Midbrain (tissue), 1 donor: ENCODE data around the gene CREG2.

Experiments used
- DNase-seq: peaks from one replicate; lab custom pipeline; 2025; lab: John Stamatoyannopoulos, UW

The CREG2 gene

DNA sequence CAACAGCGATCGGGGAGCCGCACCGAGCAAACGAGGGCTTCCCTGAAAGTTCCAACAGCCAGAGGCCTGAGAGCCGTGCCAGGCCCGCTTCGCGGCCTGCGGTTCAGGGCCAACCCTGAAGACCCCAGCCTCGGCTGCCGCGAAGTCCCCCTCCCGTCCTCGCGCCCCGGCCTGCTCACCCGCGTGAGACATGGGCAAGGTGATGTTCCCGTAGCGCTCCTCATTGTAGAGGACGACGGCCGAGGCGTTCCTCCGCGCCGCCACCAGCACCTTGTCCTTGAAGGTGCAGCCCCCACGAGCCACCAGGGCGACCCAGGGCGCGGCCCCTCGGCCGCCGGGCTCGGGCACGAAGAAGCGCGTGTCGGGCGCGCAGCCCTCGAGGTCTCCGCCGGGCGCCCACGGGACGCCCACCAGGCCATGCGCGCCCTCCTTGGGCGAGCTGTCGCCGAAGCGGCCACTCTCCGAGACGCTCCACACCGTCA is 79.3 kb downstream of the CREG2 start:
- DNase-seq: no peak

GRCh38 chr2:101307503-101307902 is 79.8 kb downstream of the CREG2 start:
- no peak for DNase-seq

DNA sequence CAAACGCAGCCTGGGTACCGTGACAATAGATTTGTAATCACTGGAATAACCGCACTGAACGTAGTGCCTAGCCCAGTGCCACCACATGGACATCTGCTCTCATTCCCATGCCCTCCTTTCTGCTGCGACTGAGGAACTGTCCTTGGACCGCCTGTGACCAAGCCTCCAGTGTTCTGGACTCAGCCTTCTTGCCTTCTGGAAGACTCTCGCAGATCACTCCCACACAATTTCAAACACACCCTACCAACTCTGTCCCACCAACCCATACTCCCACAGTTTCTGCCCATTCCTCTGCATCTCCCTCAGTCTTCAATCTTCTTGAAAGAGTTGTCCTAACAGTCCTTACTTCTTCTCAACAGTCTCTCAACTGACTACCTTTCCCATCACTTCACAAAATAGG is 80.9 kb downstream of the CREG2 start:
- no peak for DNase-seq

DNA sequence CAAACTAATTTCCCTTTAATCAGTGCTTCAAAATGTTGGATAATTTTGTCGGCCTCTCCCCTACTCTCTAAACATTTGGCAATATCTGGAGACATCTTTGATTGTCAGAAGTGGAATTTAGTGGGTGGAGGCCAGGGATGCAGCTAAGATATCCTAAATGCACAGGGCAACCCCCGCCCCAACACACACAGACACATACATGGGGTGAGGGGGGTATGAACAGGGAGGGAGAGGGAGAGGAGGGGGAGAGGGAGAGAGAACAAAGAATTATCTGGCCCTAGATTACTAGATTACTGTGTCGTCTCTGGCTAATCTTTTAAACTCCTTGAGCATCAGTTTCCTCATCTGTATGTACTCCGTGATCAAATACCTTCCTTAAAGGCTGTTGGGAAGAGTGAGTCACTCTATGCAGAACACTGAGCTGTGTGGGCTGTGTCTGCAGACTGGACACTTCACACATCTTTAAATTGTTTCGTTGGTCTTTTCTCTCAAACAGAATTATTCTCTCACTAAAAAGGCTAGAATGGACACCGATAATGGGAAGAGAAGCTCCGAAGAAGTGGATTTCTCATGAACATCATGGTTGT is 81.7 kb downstream of the CREG2 start:
- DNase-seq: no peak

DNA sequence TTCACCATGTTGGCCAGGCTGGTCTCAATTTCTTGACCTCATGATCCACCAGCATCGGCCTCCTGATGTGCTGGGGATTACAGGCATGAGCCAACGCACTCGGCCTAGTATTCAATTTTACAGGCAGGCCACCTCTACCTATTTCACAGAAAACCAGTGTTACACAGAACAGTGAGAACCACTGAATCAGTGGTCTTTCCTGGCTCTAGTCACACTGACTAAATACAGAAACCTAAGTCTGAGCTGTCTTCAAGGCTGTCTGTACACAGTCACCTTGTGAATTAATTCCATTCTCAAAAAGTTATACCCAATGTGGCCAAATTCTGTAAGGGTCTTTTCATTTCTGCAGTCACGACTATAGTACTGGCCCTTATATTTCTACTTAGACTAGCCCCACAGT is 82.3 kb downstream of the CREG2 start:
- no peak for DNase-seq

GRCh38 chr2:101303688-101304087 is 83.6 kb downstream of the CREG2 start:
- no peak for DNase-seq

DNA sequence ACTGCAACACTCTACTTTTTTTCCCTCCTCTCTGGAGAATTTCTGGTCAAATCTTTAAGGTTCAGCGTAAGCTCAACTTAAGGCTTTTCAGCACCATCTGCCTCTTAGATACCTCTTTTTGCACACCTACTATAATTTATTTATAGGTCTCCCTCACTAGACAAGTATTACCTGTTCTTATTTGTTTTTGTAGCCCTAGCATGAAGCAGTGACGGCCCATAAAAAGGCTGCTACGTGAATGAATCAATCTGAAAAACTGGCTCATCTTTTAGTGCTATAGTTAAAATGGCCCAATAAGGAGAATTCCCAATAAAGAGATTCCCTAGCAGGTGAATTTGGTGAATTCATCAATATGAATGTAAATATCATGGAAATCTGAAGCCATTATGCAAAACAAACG is 85.3 kb downstream of the CREG2 start:
- DNase-seq: no peak

- no peak for DNase-seq
Observed at GRCh38 chr2:101300836-101301235, 86.5 kb downstream of the CREG2 start.

GRCh38 chr2:101300164-101300563 is 87.1 kb downstream of the CREG2 start:
- DNase-seq: no peak

DNA sequence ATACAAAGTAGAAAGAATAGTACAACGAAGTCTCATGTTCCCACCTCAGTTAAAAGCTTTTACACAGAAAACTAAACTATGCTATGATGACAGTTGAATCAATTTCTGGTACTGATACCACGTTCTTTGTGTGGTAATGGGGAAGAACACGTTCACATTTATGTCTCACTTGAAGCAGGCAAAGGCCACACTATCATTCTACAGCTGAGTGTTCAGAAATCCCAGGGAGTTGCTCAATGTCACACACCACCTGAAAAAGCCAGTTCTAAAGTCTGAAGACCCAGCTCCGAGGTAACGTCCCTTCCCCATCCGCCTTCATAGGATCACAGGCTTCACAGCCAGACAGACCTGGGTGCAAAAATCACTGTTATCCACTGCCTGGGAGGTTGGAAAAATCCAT is 87.7 kb downstream of the CREG2 start:
- no peak for DNase-seq

DNA sequence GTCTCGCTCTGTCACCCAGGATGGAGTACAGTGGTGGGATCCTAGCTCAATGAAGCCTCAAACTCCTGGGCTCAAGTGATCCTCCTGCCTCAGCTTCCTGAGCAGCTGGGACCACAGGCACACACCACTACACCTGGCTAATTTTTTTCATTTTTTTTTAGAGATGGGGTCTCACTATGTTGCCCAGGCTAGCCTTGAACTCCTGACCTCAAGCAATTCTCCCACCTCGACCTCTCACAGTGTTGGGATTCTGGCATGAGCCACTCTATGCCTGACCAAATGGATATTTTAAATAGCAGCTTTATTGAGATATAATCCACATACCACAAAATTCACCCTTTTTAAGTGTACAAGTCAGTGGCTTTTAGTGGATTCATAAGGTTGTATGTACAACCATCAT is 89.9 kb downstream of the CREG2 start:
- no peak for DNase-seq

GRCh38 chr2:101296371-101296770 is 90.9 kb downstream of the CREG2 start:
- no peak for DNase-seq

DNA sequence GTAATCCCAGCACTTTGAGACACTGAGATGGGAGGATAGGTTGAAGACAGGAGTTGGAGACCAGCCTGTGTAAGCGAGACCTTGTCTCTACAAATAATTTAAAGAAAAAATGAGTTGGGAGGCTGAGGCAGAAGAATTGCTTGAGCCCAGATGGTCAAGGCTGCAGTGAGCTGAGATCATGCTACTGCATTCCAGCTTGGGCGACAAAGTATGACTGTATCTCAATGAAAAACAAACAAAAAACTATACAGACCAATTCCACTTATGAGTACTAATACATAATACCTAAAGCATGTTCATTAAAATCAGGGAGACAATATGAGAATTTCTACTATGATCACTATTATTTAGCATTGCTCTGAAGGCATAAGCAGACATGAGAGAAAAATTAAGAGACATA is 91.4 kb downstream of the CREG2 start:
- DNase-seq: no peak
